Measurements from ENCODE around the gene PCGF2.
A peak's percentile ranks its signal among the peaks of the same experiment; 100 is the strongest.

Gene PCGF2

DNA sequence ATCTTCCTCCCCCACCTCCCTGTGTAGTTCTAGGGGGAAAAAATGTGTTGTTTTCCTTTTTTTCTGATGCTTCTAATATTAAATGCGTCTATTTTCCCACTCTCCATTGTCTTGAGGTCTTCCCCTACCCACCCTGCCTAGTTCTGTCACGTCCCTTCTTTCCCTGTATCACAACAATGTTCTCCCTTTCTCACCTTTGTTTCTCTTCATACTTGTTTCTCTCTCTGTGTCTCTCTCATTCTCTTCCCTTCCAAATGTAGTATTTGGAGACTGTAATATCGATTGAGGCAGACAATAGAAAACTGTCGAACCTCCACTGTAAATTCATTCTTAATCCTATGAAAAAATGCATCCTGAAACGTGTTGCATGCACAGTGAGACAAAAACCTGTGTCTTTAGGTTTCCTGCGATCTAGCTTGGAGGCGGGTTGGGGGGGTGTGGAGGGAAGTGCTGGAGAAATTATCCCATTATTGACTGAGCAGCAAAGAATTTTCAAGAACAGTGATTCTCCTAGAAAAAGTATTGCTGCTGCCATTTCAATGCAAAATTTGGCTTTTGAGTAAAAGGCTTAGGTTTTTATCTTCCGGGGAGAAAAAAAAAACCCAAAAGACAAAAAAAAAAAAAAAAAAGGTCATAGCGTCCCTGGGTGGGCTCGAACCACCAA lies 3.1 kb upstream of the PCGF2 start:
- DNase-seq (ENCODE audit: extremely low read depth, insufficient read length) = no peak
- peak overlapping the region; percentile 86 for H3K4me3 ChIP-seq (replicated peaks; ENCODE audit: low read depth, low read length)
- no peak for TF ChIP-seq CTCF (IDR thresholded peaks at IDR 0.05; ENCODE audit: insufficient read depth, low read length, poor library complexity, severe bottlenecking)
- no peaks in the 10 kb centered on the region; the same call in 1 of the 2 replicates for H3K27me3 ChIP-seq (replicated peaks; ENCODE audit: control insufficient read depth, insufficient read depth, low read length)
- peaks cover 7% of the 10 kb centered on the region for H3K36me3 ChIP-seq (ENCODE audit: control insufficient read depth, insufficient read depth, low read length)

DNA sequence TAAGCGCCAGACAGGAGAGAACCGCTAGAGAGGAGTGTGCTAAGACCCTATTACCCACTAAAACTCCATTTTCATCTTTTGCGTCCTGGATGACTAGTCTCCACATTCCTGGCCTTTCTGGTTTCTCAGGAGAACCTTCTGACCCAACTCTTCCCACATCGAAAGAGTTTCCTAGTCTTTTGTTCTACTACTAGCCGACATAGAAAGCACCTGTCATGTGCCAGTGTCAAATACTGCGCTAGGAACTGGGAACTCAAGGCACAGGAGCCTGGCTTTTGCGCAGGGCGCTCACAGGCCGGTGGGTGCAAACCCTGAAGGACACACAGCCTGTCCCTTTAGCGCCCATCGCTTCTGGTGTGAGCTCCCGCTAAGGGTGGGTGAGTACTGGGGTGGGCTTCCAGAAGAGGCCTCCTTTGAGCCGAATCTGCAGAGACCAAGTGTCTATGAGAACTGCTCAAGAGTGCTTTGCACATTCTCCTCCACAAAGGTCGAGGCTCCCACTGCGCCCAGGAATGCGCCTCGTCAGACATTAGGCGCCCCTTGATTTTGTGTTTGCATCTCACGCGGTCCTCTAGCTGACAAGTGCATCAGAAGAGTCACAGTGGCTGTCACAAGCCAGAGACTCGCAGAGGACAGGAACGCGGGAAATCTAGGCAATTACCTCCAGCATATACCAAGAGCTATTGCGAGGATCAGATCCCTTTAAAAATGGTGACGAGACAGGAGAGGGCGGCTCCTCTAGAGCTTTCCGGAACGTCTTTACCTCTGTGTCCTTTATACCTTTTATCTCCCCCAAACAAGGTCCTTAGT lies 2.4 kb upstream of the PCGF2 start:
- TF ChIP-seq CTCF (IDR thresholded peaks at IDR 0.05; ENCODE audit: insufficient read depth, low read length, poor library complexity, severe bottlenecking) = no peak
- Histone ChIP-seq H3K4me3 (replicated peaks; ENCODE audit: low read depth, low read length) (peak overlapping the region; percentile 86; the same call in 1 of the 2 replicates), H3K27me3 (replicated peaks; ENCODE audit: control insufficient read depth, insufficient read depth, low read length) (no peaks in the 10 kb centered on the region; the same call in 1 of the 2 replicates), H3K36me3 (ENCODE audit: control insufficient read depth, insufficient read depth, low read length) (peaks cover 5% of the 10 kb centered on the region)
- DNase-seq (ENCODE audit: extremely low read depth, insufficient read length) = no peak

- H3K4me3 ChIP-seq (replicated peaks; ENCODE audit: low read depth, low read length) = peak overlapping the region; percentile 75
Observed at GRCh38 chr17:38750044-38750311, 1.8 kb upstream of the PCGF2 start.

GRCh38 chr17:38749223-38750043 lies 1.3 kb upstream of the PCGF2 start:
- DNase-seq (ENCODE audit: extremely low read depth, insufficient read length) = no peak
- TF ChIP-seq CTCF (IDR thresholded peaks at IDR 0.05; ENCODE audit: insufficient read depth, low read length, poor library complexity, severe bottlenecking) = no peak
- peak overlapping the region; percentile 75 for H3K4me3 ChIP-seq (replicated peaks; ENCODE audit: low read depth, low read length)
- peaks cover under 1% of the 10 kb centered on the region for H3K36me3 ChIP-seq (ENCODE audit: control insufficient read depth, insufficient read depth, low read length)
- H3K27me3 ChIP-seq (replicated peaks; ENCODE audit: control insufficient read depth, insufficient read depth, low read length) = no peaks in the 10 kb centered on the region; the same call in 1 of the 2 replicates

More at GRCh38 chr17:38750044-38750311, 1.8 kb upstream of the PCGF2 start:
- Histone ChIP-seq H3K27me3 (replicated peaks; ENCODE audit: control insufficient read depth, insufficient read depth, low read length) (no peaks in the 10 kb centered on the region; the same call in 1 of the 2 replicates), H3K36me3 (ENCODE audit: control insufficient read depth, insufficient read depth, low read length) (peaks cover 5% of the 10 kb centered on the region)
- no peak for TF ChIP-seq CTCF (IDR thresholded peaks at IDR 0.05; ENCODE audit: insufficient read depth, low read length, poor library complexity, severe bottlenecking)
- no peak for DNase-seq (ENCODE audit: extremely low read depth, insufficient read length)

GRCh38 chr17:38748892-38749222 lies 721 bp upstream of the PCGF2 start:
- no peaks in the 10 kb centered on the region; the same call in 1 of the 2 replicates for H3K27me3 ChIP-seq (replicated peaks; ENCODE audit: control insufficient read depth, insufficient read depth, low read length)
- no peak for DNase-seq (ENCODE audit: extremely low read depth, insufficient read length)
- H3K4me3 ChIP-seq (replicated peaks; ENCODE audit: low read depth, low read length) = peak overlapping the region; percentile 75
- no peaks in the 10 kb centered on the region; the same call in 1 of the 2 replicates for H3K36me3 ChIP-seq (ENCODE audit: control insufficient read depth, insufficient read depth, low read length)
- no peak for TF ChIP-seq CTCF (IDR thresholded peaks at IDR 0.05; ENCODE audit: insufficient read depth, low read length, poor library complexity, severe bottlenecking)

Measured in GM06990 (cell line).